Breast epithelium (tissue), 4 donors: Measurements from ENCODE around the gene GTF2IRD1. TPM values are rescaled to one million over a fixed set of nuclear protein-coding genes. Genes with fewer than 3 reads are reported as not detected.

Experiments used
- DNase-seq, 2 donors: peaks; one replicate each; pipeline ENCODE4 v3.0.0-alpha.2; 2019; ENCODE audit warnings: low spot score in 2 of 2
- H3K27ac ChIP-seq, 2 donors: fragments of 200-600 bp; sonication (generic) in 1 of 2; one replicate each; pipeline ENCODE4 v1.5.1; 2016 to 2019; ENCODE audit warnings: mild to moderate bottlenecking in 1 of 2
- H3K27me3 ChIP-seq, 2 donors: fragments of 200-600 bp; sonication (generic) in 1 of 2; one replicate each; pipeline versions ENCODE4 v1.5.1 to v1.6.0; 2017 to 2019; ENCODE audit warnings: control low read depth in 1 of 2, mild to moderate bottlenecking in 1 of 2
- H3K36me3 ChIP-seq: fragments of 200-600 bp; one replicate; pipeline ENCODE4 v1.5.1; 2019
- H3K4me1 ChIP-seq, 2 donors: fragments of 200-600 bp; sonication (generic); one replicate each; pipeline ENCODE4 v1.5.1; 2016 to 2019; ENCODE audit warnings: control low read depth in 1 of 2
- H3K4me3 ChIP-seq, 3 donors: fragments of 200-600 bp; sonication (generic); 1 replicate in 2 of 3; 2 replicates in 1 of 3; pipeline ENCODE4 v1.5.1; 2016 to 2019; ENCODE audit warnings: mild to moderate bottlenecking in 3 of 3, moderate library complexity in 2 of 3
- H3K9me3 ChIP-seq, 2 donors: fragments of 200-600 bp; sonication (generic) in 1 of 2; one replicate each; pipeline ENCODE4 v1.5.1; 2016 to 2019; ENCODE audit warnings: control low read depth in 1 of 2
- CTCF ChIP-seq, 3 donors: fragments of 450-650 bp; IDR thresholded peaks; one replicate each; pipeline ENCODE4 v1.5.1; 2016 to 2017; ENCODE audit warnings: antibody characterized with exemption in 3 of 3, mild to moderate bottlenecking in 3 of 3, moderate library complexity in 3 of 3
- POLR2A ChIP-seq: fragments of 450-650 bp; IDR thresholded peaks from one replicate; pipeline ENCODE4 v1.6.1; 2016; ENCODE audit warnings: antibody characterized with exemption, mild to moderate bottlenecking, moderate library complexity
- POLR2AphosphoS5 ChIP-seq, 3 donors: sonication (generic); formaldehyde crosslinking; IDR thresholded peaks; one replicate each; pipeline ENCODE4 v1.6.1; 2017; ENCODE audit warnings: antibody characterized with exemption in 3 of 3
- intact Hi-C: fragments of 100-400 bp; cut with DNase I; formaldehyde crosslinking; loops from one replicate; pipeline ENCODE4 v1.15.1; 2023; ENCODE audit warnings: low total_unique reads
- total RNA-seq, 3 donors: library from RNA; depleted of rRNA; stranded (reverse); fragments of >200 nt; gene quantifications; one replicate each; pipeline ENCODE4 v1.1.0, GENCODE V29; 2016

Gene GTF2IRD1
- total RNA-seq, 3 donors from 2014 or later, result 11.0 to 18.7 (median 12.5) TPM

GRCh38 chr7:74586258-74587175, 132.8 kb downstream of the GTF2IRD1 start:
- intact Hi-C loops, result no loop called here
- DNase-seq, result no peak
- Histone ChIP-seq H3K9me3 (no peaks in the 10 kb centered on the region), H3K36me3 (no peaks in the 10 kb centered on the region), H3K27ac (peak overlapping the region; percentile 21 to 72), H3K4me1 (peaks cover 0 to 6% of the 10 kb centered on the region in 2 donors), H3K27me3 (no peaks in the 10 kb centered on the region), H3K4me3 (no peak overlapping the region)
- TF ChIP-seq POLR2AphosphoS5 (IDR thresholded peaks at IDR 0.05) (no peak), POLR2A (no peak), CTCF (IDR thresholded peaks at IDR 0.05) (no peak)

DNA sequence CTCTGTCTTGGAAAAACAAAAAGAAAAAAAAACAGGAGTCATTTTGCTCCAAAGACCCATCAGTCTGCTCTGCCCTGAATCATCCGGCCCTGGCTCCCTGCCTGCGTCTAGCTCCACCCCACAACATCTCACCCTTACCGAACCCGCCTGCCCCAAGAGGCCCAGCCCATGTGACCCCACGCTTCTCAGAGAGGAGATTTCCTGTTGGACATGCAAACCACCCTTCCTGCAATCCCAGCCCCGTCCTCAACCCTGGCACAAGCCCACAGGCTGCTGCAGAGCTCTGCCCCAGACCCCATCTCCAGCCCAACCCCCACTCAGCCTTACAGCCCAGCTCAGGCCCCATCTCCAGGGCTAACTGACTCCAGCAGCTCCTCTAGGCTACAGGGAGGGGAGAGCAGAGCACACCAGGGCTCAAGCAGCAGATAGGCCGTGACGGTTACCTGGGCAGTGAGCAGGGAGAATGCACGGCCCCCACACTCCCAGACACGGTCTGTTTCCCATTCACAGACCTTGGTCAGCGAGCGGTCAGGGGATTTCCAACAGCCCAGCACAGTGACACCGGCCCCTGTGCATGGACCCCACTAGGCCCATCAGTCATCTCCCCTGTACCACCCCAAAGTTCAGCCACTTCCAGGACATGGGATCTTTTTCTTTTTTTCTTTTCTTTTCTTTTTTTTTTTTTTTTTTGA, 133.9 kb downstream of the GTF2IRD1 start:
- DNase-seq, result peak; percentile 56 to 77
- Histone ChIP-seq H3K4me3 (peak overlapping the region in 1 of 3 donors; percentile 31), H3K9me3 (no peaks in the 10 kb centered on the region), H3K27me3 (no peaks in the 10 kb centered on the region), H3K27ac (peak overlapping the region in 1 of 2 donors; percentile 72), H3K4me1 (peaks cover 0 to 6% of the 10 kb centered on the region in 2 donors), H3K36me3 (no peaks in the 10 kb centered on the region)
- TF ChIP-seq POLR2AphosphoS5 (IDR thresholded peaks at IDR 0.05) (no peak), POLR2A (no peak), CTCF (IDR thresholded peaks at IDR 0.05) (no peak)
- intact Hi-C loops, result no loop called here

GRCh38 chr7:74590813-74591212, 137.1 kb downstream of the GTF2IRD1 start:
- no peak overlapping the region for H3K4me3 ChIP-seq
- H3K9me3 ChIP-seq, result no peaks in the 10 kb centered on the region
- no peak overlapping the region for H3K27ac ChIP-seq
- no peaks in the 10 kb centered on the region for H3K36me3 ChIP-seq
- H3K4me1 ChIP-seq, result peaks cover 0 to 6% of the 10 kb centered on the region in 2 donors
- intact Hi-C loops, result no loop called here
- TF ChIP-seq POLR2AphosphoS5 (IDR thresholded peaks at IDR 0.05), result no peak
- no peak for TF ChIP-seq CTCF (IDR thresholded peaks at IDR 0.05)
- TF ChIP-seq POLR2A, result no peak
- no peak for DNase-seq
- no peaks in the 10 kb centered on the region for H3K27me3 ChIP-seq

- intact Hi-C loops, result no loop called here
- TF ChIP-seq CTCF (IDR thresholded peaks at IDR 0.05) (no peak), POLR2AphosphoS5 (IDR thresholded peaks at IDR 0.05) (no peak), POLR2A (no peak)
- no peak overlapping the region for H3K4me3 ChIP-seq
- no peaks in the 10 kb centered on the region for H3K36me3 ChIP-seq
- no peaks in the 10 kb centered on the region for H3K27me3 ChIP-seq
- no peaks in the 10 kb centered on the region for H3K9me3 ChIP-seq
- H3K4me1 ChIP-seq, result no peaks in the 10 kb centered on the region
- DNase-seq, result no peak
- no peak overlapping the region for H3K27ac ChIP-seq
Observed at GRCh38 chr7:74598558-74598957, 144.9 kb downstream of the GTF2IRD1 start.

DNA sequence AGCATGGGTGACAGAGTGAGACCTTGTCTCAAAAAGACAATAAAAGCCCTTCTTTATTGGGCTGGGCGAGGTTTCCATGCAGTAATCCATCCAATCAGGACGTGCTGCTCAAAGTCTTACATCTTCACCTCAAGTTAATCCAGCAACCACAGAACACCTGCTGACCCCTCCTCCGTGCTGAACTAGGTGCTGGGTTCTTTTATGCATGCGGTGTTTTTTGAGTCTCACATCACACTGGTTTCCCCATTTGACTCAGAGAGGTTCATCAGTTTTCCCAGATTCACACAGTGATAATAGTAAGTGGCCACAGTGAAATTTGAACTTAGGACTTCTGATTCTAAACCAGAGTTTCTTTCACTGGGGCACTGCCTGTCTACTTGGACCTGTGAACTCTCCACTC, 145.5 kb downstream of the GTF2IRD1 start:
- Histone ChIP-seq H3K9me3 (no peaks in the 10 kb centered on the region), H3K4me3 (no peak overlapping the region), H3K27me3 (no peaks in the 10 kb centered on the region), H3K27ac (no peak overlapping the region), H3K36me3 (no peaks in the 10 kb centered on the region), H3K4me1 (no peaks in the 10 kb centered on the region)
- TF ChIP-seq POLR2A (no peak), POLR2AphosphoS5 (IDR thresholded peaks at IDR 0.05) (no peak), CTCF (IDR thresholded peaks at IDR 0.05) (no peak)
- intact Hi-C loops, result no loop called here
- no peak for DNase-seq
